HEK293T (cell line): ENCODE data around the gene WNT2B.

Source experiments
- CTCF ChIA-PET: fragments of 350-600 bp; formaldehyde crosslinking; extraction: SDS; loops from one replicate; lab custom pipeline; 2021; ENCODE audit warnings: antibody characterized with exemption, inconsistent platforms; lab: Yijun Ruan, JAX
- POLR2A ChIA-PET: fragments of 350-600 bp; formaldehyde crosslinking; extraction: SDS; loops from one replicate; lab custom pipeline; 2020; ENCODE audit warnings: antibody characterized with exemption, inconsistent platforms; lab: Yijun Ruan, JAX
- DNase-seq: peaks from one replicate; pipeline ENCODE4 v3.0.0; 2012; ENCODE audit warnings: mixed read lengths; ENCODE audit errors: extremely low spot score
- ARNT ChIP-seq: fragments of 450-650 bp; IDR thresholded peaks from 2 replicates; pipeline ENCODE4 v1.6.1; 2017; ENCODE audit warnings: mild to moderate bottlenecking
- BHLHE40 ChIP-seq: fragments of 450-650 bp; IDR thresholded peaks from 2 replicates; pipeline ENCODE4 v1.6.1; 2016; ENCODE audit warnings: mild to moderate bottlenecking, moderate library complexity, borderline replicate concordance
- CTBP1 ChIP-seq: fragments of 450-650 bp; IDR thresholded peaks from 2 replicates; pipeline ENCODE4 v1.6.1; 2016; ENCODE audit warnings: borderline replicate concordance
- ELF4 ChIP-seq: fragments of 450-650 bp; IDR thresholded peaks from 2 replicates; pipeline ENCODE4 v1.6.1; 2017; ENCODE audit warnings: antibody characterized with exemption
- FOXA1 ChIP-seq: fragments of 450-650 bp; IDR thresholded peaks from 2 replicates; pipeline ENCODE4 v1.6.1; 2016; ENCODE audit warnings: mild to moderate bottlenecking
- FOXM1 ChIP-seq: fragments of 450-650 bp; IDR thresholded peaks from 2 replicates; pipeline ENCODE4 v1.6.1; 2017; ENCODE audit warnings: mild to moderate bottlenecking, borderline replicate concordance
- L3MBTL2 ChIP-seq: fragments of 450-650 bp; conservative IDR thresholded peaks from 2 replicates; pipeline ENCODE4 v1.6.1; 2016; ENCODE audit warnings: mild to moderate bottlenecking
- NFRKB ChIP-seq: fragments of 450-650 bp; IDR thresholded peaks from 2 replicates; pipeline ENCODE4 v1.6.1; 2016; ENCODE audit warnings: mild to moderate bottlenecking, moderate library complexity
- TARDBP ChIP-seq: fragments of 450-650 bp; IDR thresholded peaks from 2 replicates; pipeline ENCODE4 v1.6.1; 2016

Gene WNT2B

GRCh38 chr1:112575154-112575804, 66.5 kb downstream of the WNT2B start:
- CTCF ChIA-PET: no interaction called here
- no peak for DNase-seq
- no peak for TF ChIP-seq FOXA1
- TF ChIP-seq CTBP1: no peak
- no peak for TF ChIP-seq NFRKB
- no peak for TF ChIP-seq BHLHE40
- TF ChIP-seq L3MBTL2: no peak
- no peak for TF ChIP-seq FOXM1
- no peak for TF ChIP-seq ARNT
- POLR2A ChIA-PET: interaction anchor here (0.9 kb wide), 1 partner anchor 14 kb away, joined by 3 read pairs; no protein-coding TSS in a partner anchor

GRCh38 chr1:112576240-112576639, 67.5 kb downstream of the WNT2B start:
- DNase-seq: no peak
- TF ChIP-seq NFRKB: no peak
- no peak for TF ChIP-seq ARNT
- no peak for TF ChIP-seq ELF4
- no peak for TF ChIP-seq TARDBP
- TF ChIP-seq L3MBTL2: no peak
- TF ChIP-seq BHLHE40: no peak
- CTCF ChIA-PET: no interaction called here
- POLR2A ChIA-PET: interaction anchor here (0.9 kb wide), 1 partner anchor 14 kb away, joined by 3 read pairs; no protein-coding TSS in a partner anchor
